DOHH2 (cell line): ENCODE results near the gene SLC38A6.

ENCODE experiments used
- H3F3A ChIP-seq: fragments of 200-600 bp; sonication (generic), shearing (Covaris generic); 2 replicates; pipeline ENCODE4 v1.6.0; 2016; ENCODE audit warnings: antibody characterized with exemption, mild to moderate bottlenecking; ENCODE audit not compliant: control insufficient read depth, insufficient read depth
- H3K27ac ChIP-seq: fragments of 200-600 bp; sonication (generic); 2 replicates; pipeline ENCODE4 v1.5.1; 2014; ENCODE audit warnings: low read depth, mild to moderate bottlenecking, low read length, moderate library complexity
- H3K27me3 ChIP-seq: fragments of 200-600 bp; sonication (generic); 2 replicates; pipeline ENCODE4 v1.6.1; 2014; ENCODE audit warnings: mild to moderate bottlenecking, low read length, mixed read lengths; ENCODE audit not compliant: control insufficient read depth
- H3K36me3 ChIP-seq: fragments of 200-600 bp; sonication (generic); 2 replicates; pipeline ENCODE4 v1.6.1; 2014; ENCODE audit warnings: mild to moderate bottlenecking, low read length, moderate library complexity, mixed read lengths; ENCODE audit not compliant: control insufficient read depth
- H3K4me1 ChIP-seq: fragments of 200-600 bp; sonication (generic); 2 replicates; pipeline ENCODE4 v1.6.1; 2014; ENCODE audit warnings: mild to moderate bottlenecking, low read length, mixed read lengths; ENCODE audit not compliant: control insufficient read depth
- H3K4me2 ChIP-seq: fragments of 200-600 bp; sonication (generic); 2 replicates; pipeline ENCODE4 v1.6.0; 2014; ENCODE audit warnings: mild to moderate bottlenecking, low read length, moderate library complexity
- H3K4me3 ChIP-seq: fragments of 200-600 bp; sonication (generic); 2 replicates; pipeline ENCODE4 v1.5.1; 2014; ENCODE audit warnings: mild to moderate bottlenecking, low read length, mixed read lengths
- H3K79me2 ChIP-seq: fragments of 200-600 bp; sonication (generic); 2 replicates; pipeline ENCODE4 v1.6.1; 2014; ENCODE audit warnings: mild to moderate bottlenecking, low read length, mixed read lengths; ENCODE audit not compliant: control insufficient read depth
- H3K9me2 ChIP-seq: fragments of 200-600 bp; sonication (generic); replicated peaks from 2 replicates; pipeline ENCODE4 v1.6.1; 2014; ENCODE audit warnings: mild to moderate bottlenecking, low read length, mixed read lengths; ENCODE audit not compliant: control insufficient read depth
- H3K9me3 ChIP-seq: fragments of 200-600 bp; sonication (generic); 2 replicates; pipeline ENCODE4 v1.6.1; 2014; ENCODE audit warnings: antibody characterized with exemption, low read length, mixed read lengths; ENCODE audit not compliant: control insufficient read depth, insufficient read depth
- H4K20me1 ChIP-seq: fragments of 200-600 bp; sonication (generic); 2 replicates; pipeline ENCODE4 v1.6.0; 2014; ENCODE audit warnings: low read depth, mild to moderate bottlenecking, antibody characterized with exemption, low read length, moderate library complexity; ENCODE audit not compliant: control insufficient read depth, insufficient read depth
- CTCF ChIP-seq: fragments of 200-600 bp; sonication (generic); IDR thresholded peaks from one replicate; pipeline ENCODE4 v1.5.1; 2014; ENCODE audit warnings: antibody characterized with exemption, mild to moderate bottlenecking, low read depth, low read length; ENCODE audit not compliant: poor library complexity, severe bottlenecking
- EZH2phosphoT487 ChIP-seq: fragments of 200-600 bp; sonication (generic); IDR thresholded peaks from 2 replicates; pipeline ENCODE4 v1.6.1; 2017; ENCODE audit warnings: borderline replicate concordance, mild to moderate bottlenecking, antibody characterized with exemption, low read length, moderate library complexity, mixed read lengths

The SLC38A6 gene

GRCh38 chr14:61099216-61099835, 118.3 kb downstream of the SLC38A6 start:
- Histone ChIP-seq H3K27ac (no peak overlapping the region), H3K27me3 (no peaks in the 10 kb centered on the region), H3K79me2 (no peaks in the 10 kb centered on the region), H3K4me1 (peaks cover 24% of the 10 kb centered on the region), H3K4me2 (no peak overlapping the region), H4K20me1 (no peaks in the 10 kb centered on the region), H3K9me3 (no peaks in the 10 kb centered on the region), H3K4me3 (no peak overlapping the region), H3K36me3 (no peaks in the 10 kb centered on the region), H3K9me2 (no peaks in the 10 kb centered on the region), H3F3A (no peaks in the 10 kb centered on the region)
- TF ChIP-seq CTCF: no peak
- TF ChIP-seq EZH2phosphoT487: no peak

GRCh38 chr14:61101803-61102548, 120.9 kb downstream of the SLC38A6 start:
- no peak overlapping the region for H3K27ac ChIP-seq
- H4K20me1 ChIP-seq: no peaks in the 10 kb centered on the region
- no peaks in the 10 kb centered on the region for H3K27me3 ChIP-seq
- peaks cover 24% of the 10 kb centered on the region for H3K4me1 ChIP-seq
- H3K9me2 ChIP-seq: no peaks in the 10 kb centered on the region
- peak overlapping the region; percentile 57 for H3K4me2 ChIP-seq
- H3K36me3 ChIP-seq: no peaks in the 10 kb centered on the region
- H3K79me2 ChIP-seq: no peaks in the 10 kb centered on the region
- no peaks in the 10 kb centered on the region for H3F3A ChIP-seq
- H3K4me3 ChIP-seq: peak overlapping the region; percentile 45
- no peak for TF ChIP-seq CTCF
- no peak for TF ChIP-seq EZH2phosphoT487
- no peaks in the 10 kb centered on the region for H3K9me3 ChIP-seq
